T-helper 17 cell (primary cell): Measurements from ENCODE around the gene SIGLEC9. TPM values are rescaled to one million over a fixed set of nuclear protein-coding genes. Genes with fewer than 3 reads are reported as not detected.
"Not testable (repeated sequence)": the region's sequence is repeated elsewhere in the genome, so short reads cannot be mapped to it uniquely, and the experiment has no call there.

Experiments used
- ATAC-seq: fragments of 150-1000 bp; cut with Tn5 transposase; 2 replicates; pipeline ENCODE4 v1.10.0; 2021; ENCODE audit warnings: mild to moderate bottlenecking, moderate library complexity
- DNase-seq, 3 donors: peaks; one replicate each; pipeline versions ENCODE4 v3.0.0 to v3.0.0-alpha.2; 2020 to 2021
- H3K9me3 ChIP-seq: one replicate; pipeline ENCODE4 v1.7.0; 2013; ENCODE audit warnings: low read length, mild to moderate bottlenecking; ENCODE audit not compliant: control insufficient read depth, poor library complexity, severe bottlenecking
- H3K27ac Mint-ChIP-seq: one replicate; pipeline ENCODE4 v1.8.0; 2022; ENCODE audit warnings: mild to moderate bottlenecking, moderate library complexity, mixed read lengths
- H3K27me3 Mint-ChIP-seq: one replicate; pipeline ENCODE4 v1.8.0; 2022; ENCODE audit warnings: mixed read lengths
- H3K36me3 Mint-ChIP-seq: one replicate; pipeline ENCODE4 v1.8.0; 2022; ENCODE audit warnings: low read depth, mixed read lengths
- H3K4me1 Mint-ChIP-seq: one replicate; pipeline ENCODE4 v1.8.0; 2022; ENCODE audit warnings: mild to moderate bottlenecking, mixed read lengths
- H3K4me3 Mint-ChIP-seq: one replicate; pipeline ENCODE4 v1.8.0; 2022; ENCODE audit warnings: mild to moderate bottlenecking, moderate library complexity, mixed read lengths
- total RNA-seq, 4 donors: library from RNA in 2 of 4; stranded (reverse) in 2 of 4; gene quantifications; one replicate each; pipeline ENCODE4 v1.2.3 and lab custom pipeline; 2022 to 2026

The SIGLEC9 gene
- total RNA-seq, 2 donors from 2014 or later: 1.4 to 4.8 TPM

- Mint-ChIP-seq H3K27ac (no peak overlapping the region), H3K36me3 (peaks cover 8% of the 10 kb centered on the region), H3K27me3 (peaks cover 41% of the 10 kb centered on the region), H3K4me1 (peaks cover 22% of the 10 kb centered on the region), H3K4me3 (no peak overlapping the region)
- no peaks in the 10 kb centered on the region for H3K9me3 ChIP-seq
- DNase-seq (no peak), ATAC-seq (no peak)
These were observed 11.5 kb downstream of the SIGLEC9 start for GRCh38 chr19:51135986-51136762.

DNA sequence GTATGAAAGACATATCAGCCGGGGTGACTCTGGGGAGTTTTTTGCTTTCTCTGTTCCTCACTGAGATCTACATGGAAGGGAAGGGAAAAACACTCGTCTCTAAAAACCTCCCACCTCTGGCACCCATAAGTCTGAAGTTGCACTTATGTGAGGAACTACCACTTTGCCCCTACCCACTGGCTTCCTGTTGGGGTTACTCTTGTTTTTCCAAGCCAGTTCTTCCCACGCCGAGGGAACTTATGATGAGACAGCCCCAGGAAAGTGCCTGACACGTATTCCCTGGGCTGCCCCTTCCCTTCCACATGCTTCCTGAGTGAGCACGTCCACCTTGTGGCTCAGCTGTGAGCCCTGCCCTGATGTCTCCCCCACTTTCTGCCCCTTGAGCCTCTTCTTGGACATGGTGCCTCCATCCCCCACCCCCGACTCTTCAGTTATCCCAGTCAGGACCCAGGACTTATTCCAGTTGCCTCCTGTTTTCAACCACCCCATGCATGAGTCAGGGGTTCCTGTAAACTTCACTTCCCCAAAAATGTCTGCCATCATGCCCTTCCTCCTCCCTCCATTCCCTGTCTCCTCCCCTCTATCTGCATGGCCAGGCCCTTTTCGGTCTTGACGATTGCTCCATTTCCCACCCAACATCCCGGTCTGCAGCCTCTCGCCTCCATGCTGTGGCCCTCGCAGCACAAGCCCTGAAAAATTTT is 12.3 kb downstream of the SIGLEC9 start:
- H3K36me3 Mint-ChIP-seq: peaks cover 8% of the 10 kb centered on the region
- no peak overlapping the region for H3K27ac Mint-ChIP-seq
- no peak for ATAC-seq

GRCh38 chr19:51137792-51138425 is 13.2 kb downstream of the SIGLEC9 start:
- no peak for DNase-seq
- Mint-ChIP-seq H3K4me1 (peaks cover 13% of the 10 kb centered on the region), H3K36me3 (peaks cover 8% of the 10 kb centered on the region), H3K27me3 (peaks cover 48% of the 10 kb centered on the region), H3K27ac (no peak overlapping the region), H3K4me3 (no peak overlapping the region)
- no peak for ATAC-seq
- no peaks in the 10 kb centered on the region for H3K9me3 ChIP-seq

More for the DNA sequence above, 12.3 kb downstream of the SIGLEC9 start:
- peaks cover 19% of the 10 kb centered on the region for H3K4me1 Mint-ChIP-seq
- H3K9me3 ChIP-seq: no peaks in the 10 kb centered on the region
- peak overlapping the region; percentile 25 for H3K4me3 Mint-ChIP-seq
- no peak for DNase-seq
- peaks cover 48% of the 10 kb centered on the region for H3K27me3 Mint-ChIP-seq

GRCh38 chr19:51138549-51138979 is 13.9 kb downstream of the SIGLEC9 start:
- DNase-seq (no peak), ATAC-seq (no peak)
- Mint-ChIP-seq H3K36me3 (peaks cover 8% of the 10 kb centered on the region), H3K4me3 (no peak overlapping the region), H3K4me1 (peaks cover 13% of the 10 kb centered on the region), H3K27me3 (peaks cover 48% of the 10 kb centered on the region), H3K27ac (no peak overlapping the region)
- H3K9me3 ChIP-seq: no peaks in the 10 kb centered on the region

GRCh38 chr19:51139299-51140014 is 14.8 kb downstream of the SIGLEC9 start:
- DNase-seq: no peak
- peaks cover 52% of the 10 kb centered on the region for H3K27me3 Mint-ChIP-seq
- peaks cover 8% of the 10 kb centered on the region for H3K36me3 Mint-ChIP-seq
- no peak for ATAC-seq
- H3K4me1 Mint-ChIP-seq: peaks cover 13% of the 10 kb centered on the region
- no peak overlapping the region for H3K27ac Mint-ChIP-seq
- no peaks in the 10 kb centered on the region for H3K9me3 ChIP-seq
- no peak overlapping the region for H3K4me3 Mint-ChIP-seq

- H3K9me3 ChIP-seq: no peaks in the 10 kb centered on the region
- peaks cover 58% of the 10 kb centered on the region for H3K27me3 Mint-ChIP-seq
- ATAC-seq (no peak), DNase-seq (no peak)
- peaks cover 13% of the 10 kb centered on the region for H3K4me1 Mint-ChIP-seq
- peaks cover 5% of the 10 kb centered on the region for H3K36me3 Mint-ChIP-seq
- peak overlapping the region; percentile 27 for H3K27ac Mint-ChIP-seq
- H3K4me3 Mint-ChIP-seq: no peak overlapping the region
These were observed 15.7 kb downstream of the SIGLEC9 start for GRCh38 chr19:51140441-51140840.

DNA sequence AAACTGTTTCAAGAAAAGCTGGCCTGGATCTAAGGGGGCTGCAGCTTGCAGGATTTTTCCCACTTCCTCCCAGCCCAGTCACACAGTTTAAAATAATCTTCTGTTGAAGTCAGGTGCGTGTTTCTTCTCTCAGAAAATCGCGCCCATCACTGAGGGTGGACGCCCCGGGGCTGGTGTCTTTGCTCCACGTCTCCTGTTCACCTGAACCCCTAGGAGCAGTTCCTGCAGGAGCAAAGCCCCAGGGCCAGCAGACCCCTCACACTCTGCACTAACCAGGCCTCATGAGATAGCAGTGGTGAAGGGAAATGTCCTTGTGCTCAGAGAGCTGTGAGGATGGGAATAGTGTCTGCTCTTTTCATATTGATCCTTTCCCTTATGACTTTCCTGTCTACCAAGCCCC is 16.5 kb downstream of the SIGLEC9 start:
- H3K4me1 Mint-ChIP-seq: peaks cover 15% of the 10 kb centered on the region
- peaks cover 55% of the 10 kb centered on the region for H3K27me3 Mint-ChIP-seq
- DNase-seq (no peak), ATAC-seq (no peak)
- no peaks in the 10 kb centered on the region for H3K9me3 ChIP-seq
- no peak overlapping the region for H3K4me3 Mint-ChIP-seq
- H3K27ac Mint-ChIP-seq: peak overlapping the region; percentile 27
- H3K36me3 Mint-ChIP-seq: peaks cover 5% of the 10 kb centered on the region

- H3K4me3 Mint-ChIP-seq: no peak within 1 kb of the TSS
- DNase-seq: no peak
- no peak for ATAC-seq
- no peaks in the 10 kb centered on the region for H3K9me3 ChIP-seq
- peaks cover 46% of the 10 kb centered on the region for H3K27me3 Mint-ChIP-seq
- H3K27ac Mint-ChIP-seq: no peak within 1 kb of the TSS
- peaks cover 3% of the 10 kb centered on the region for H3K36me3 Mint-ChIP-seq
- peaks cover 12% of the 10 kb centered on the region for H3K4me1 Mint-ChIP-seq
These were observed 17.4 kb downstream of the SIGLEC9 start, which contains the start of gene SIGLEC7 for GRCh38 chr19:51142119-51142518. Gene SIGLEC7, plus strand, starts transcription at chr19:51142301. Its CDS starts 69 bp downstream, at chr19:51142370.

DNA sequence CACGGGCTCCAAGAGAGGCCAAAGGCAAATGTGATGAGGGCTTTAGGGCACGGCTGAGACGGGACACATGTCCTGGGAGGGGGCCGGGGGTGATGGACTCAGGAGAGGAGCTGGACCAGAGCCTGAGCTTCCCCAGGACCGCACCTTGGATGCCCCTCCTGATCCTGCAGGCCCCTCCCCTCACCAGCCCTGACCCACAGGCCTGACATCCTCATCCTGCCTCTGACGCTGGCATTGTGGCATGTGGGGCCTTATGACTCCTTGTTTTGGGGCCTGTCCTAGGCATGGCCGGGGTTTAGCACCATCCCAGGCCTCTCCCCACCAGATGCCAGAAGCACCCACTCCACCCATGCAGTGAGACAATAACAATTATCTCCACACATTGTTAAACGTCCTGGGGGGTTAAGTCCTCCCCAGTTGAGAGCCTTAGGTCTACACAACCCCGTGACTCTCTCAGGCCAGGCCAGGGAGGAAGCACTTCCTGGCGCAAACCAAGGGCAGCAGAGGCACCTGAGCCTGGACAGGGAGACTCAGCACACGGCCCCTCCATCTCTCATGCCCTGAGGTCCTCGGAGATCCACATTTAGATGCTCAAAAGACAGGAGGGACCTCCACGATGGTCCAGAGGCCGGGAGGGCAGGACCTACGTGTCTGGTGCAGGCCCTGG is 18.2 kb downstream of the SIGLEC9 start:
- not testable (repeated sequence) for H3K36me3 Mint-ChIP-seq, ATAC-seq, DNase-seq, H3K27ac Mint-ChIP-seq, H3K4me3 Mint-ChIP-seq, H3K9me3 ChIP-seq, H3K4me1 Mint-ChIP-seq
- H3K27me3 Mint-ChIP-seq: peaks cover 40% of the 10 kb centered on the region

DNA sequence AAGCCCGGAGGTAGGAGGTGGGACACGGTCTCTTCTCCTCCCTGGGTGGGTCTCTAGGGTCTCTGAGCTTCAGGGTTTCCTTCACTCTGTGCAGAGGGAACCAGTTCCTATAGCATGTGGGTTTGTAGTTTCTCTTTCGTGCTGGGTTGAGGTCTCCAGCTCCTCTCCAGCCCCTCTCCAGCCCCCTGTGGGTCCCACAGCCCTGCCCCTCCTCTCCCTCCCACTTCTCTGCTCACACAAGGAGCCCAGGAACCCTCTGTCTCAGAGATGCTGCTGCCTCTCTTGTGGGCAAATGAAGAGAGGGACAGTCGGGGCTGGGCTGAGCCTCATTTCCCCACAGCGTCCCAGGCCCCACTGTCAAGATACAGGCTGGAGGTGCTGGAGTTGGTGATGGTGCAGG is 18.8 kb downstream of the SIGLEC9 start:
- H3K9me3 ChIP-seq: no peaks in the 10 kb centered on the region
- no peak for ATAC-seq
- peaks cover 4% of the 10 kb centered on the region for H3K4me1 Mint-ChIP-seq
- H3K27ac Mint-ChIP-seq: no peak overlapping the region
- H3K27me3 Mint-ChIP-seq: peaks cover 37% of the 10 kb centered on the region
- H3K4me3 Mint-ChIP-seq: no peak overlapping the region
- no peaks in the 10 kb centered on the region for H3K36me3 Mint-ChIP-seq
- DNase-seq: no peak

- DNase-seq (no peak), ATAC-seq (no peak)
- no peaks in the 10 kb centered on the region for H3K9me3 ChIP-seq
- Mint-ChIP-seq H3K4me1 (peaks cover 4% of the 10 kb centered on the region), H3K27ac (no peak overlapping the region), H3K27me3 (peaks cover 32% of the 10 kb centered on the region), H3K36me3 (no peaks in the 10 kb centered on the region), H3K4me3 (no peak overlapping the region)
These were observed 19.9 kb downstream of the SIGLEC9 start for GRCh38 chr19:51144482-51145045.

DNA sequence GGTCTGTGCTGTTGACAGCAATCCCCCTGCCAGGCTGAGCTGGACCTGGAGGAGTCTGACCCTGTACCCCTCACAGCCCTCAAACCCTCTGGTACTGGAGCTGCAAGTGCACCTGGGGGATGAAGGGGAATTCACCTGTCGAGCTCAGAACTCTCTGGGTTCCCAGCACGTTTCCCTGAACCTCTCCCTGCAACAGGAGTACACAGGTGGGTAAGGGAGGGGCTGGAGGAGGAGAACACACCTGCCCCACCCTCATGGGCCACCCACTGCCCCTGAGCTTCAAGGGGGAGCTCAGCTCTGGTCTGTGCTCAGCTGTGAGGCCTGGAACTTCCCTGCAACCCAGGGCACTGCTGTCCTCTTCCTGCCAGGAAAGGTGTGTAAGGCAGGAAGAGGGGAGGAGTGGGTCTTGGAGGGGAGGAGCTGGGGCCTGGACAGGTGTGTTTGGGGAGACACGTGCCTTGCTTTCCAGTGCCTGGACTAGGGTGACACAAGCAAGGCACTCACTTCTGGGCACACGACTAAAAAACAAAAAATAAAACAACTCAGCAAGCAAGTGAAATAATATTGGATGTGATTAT is 21.3 kb downstream of the SIGLEC9 start:
- Mint-ChIP-seq H3K4me1 (peaks cover 2% of the 10 kb centered on the region), H3K4me3 (no peak overlapping the region), H3K27me3 (peaks cover 18% of the 10 kb centered on the region), H3K36me3 (no peaks in the 10 kb centered on the region), H3K27ac (peak overlapping the region; percentile 39)
- DNase-seq (no peak), ATAC-seq (no peak)
- H3K9me3 ChIP-seq: no peaks in the 10 kb centered on the region
